Measurements from ENCODE around the gene MAP3K21. TPM values are rescaled to one million over a fixed set of nuclear protein-coding genes. Genes with fewer than 3 reads are reported as not detected.
A peak's percentile ranks its signal among the peaks of the same experiment; 100 is the strongest.

The MAP3K21 gene
- polyA plus RNA-seq, 3 donors, result 0.38 to 2.7 (median 0.59) TPM

DNA sequence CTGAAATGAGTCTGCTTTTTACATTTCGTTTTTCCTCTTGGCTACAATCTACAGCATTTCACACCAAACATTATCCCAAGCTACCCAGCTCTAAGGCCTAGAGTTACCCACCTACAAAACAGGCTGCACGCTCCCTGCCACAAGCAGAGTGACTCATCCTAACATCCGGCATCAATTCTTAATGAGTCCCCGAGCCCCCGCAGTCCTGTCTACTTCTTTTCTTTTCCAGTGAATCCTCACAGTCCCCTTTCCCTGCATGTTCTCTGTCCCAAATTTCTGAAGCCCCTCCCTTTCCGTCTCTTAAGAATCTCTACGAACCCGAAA is 32.6 kb upstream of the MAP3K21 start:
- Mint-ChIP-seq H3K36me3 (no peaks in the 10 kb centered on the region), H3K4me3 (peak overlapping the region; percentile 93 to 96), H3K9me3 (peaks cover 0 to 2% (median 0%) of the 10 kb centered on the region in 7 donors), H3K4me1 (peaks cover 40% of the 10 kb centered on the region), H3K27ac (peak overlapping the region; percentile 11 to 88 (median 37)), H3K27me3 (ENCODE audit: low read depth in 3 of 3) (peaks cover 2 to 5% (median 3%) of the 10 kb centered on the region in 3 donors)
- Histone ChIP-seq H3K4me3 (replicated peaks in 1 of 3; ENCODE audit: low read depth in 2 of 3, low read length in 3 of 3) (peak overlapping the region; percentile 77 to 94 (median 85)), H3K27ac (ENCODE audit: low read depth in 1 of 2, low read length in 2 of 2) (peak overlapping the region; percentile 25 to 68), H2AFZ (ENCODE audit: insufficient read depth, low read depth, low read length, poor library complexity, severe bottlenecking) (peak overlapping the region; percentile 99), H4K20me1 (ENCODE audit: insufficient read depth, low read length) (no peaks in the 10 kb centered on the region), H3K9ac (ENCODE audit: insufficient read depth, low read length, poor library complexity, severe bottlenecking) (peak overlapping the region; percentile 76), H3K36me3 (replicated peaks in 1 of 2; ENCODE audit: control insufficient read depth in 1 of 2, insufficient read depth in 2 of 2, low read length in 2 of 2) (no peaks in the 10 kb centered on the region), H3K9me3 (replicated peaks in 1 of 2; ENCODE audit: control insufficient read depth in 1 of 2, insufficient read depth in 1 of 2, low read length in 2 of 2) (no peaks in the 10 kb centered on the region), H3K4me2 (replicated peaks; ENCODE audit: extremely low read depth, low read length, poor library complexity, severe bottlenecking) (peak overlapping the region; percentile 96), H3K79me2 (ENCODE audit: insufficient read depth, low read length) (peaks cover 11% of the 10 kb centered on the region), H3K27me3 (ENCODE audit: control insufficient read depth in 2 of 2, insufficient read depth in 2 of 2, low read length in 2 of 2) (no peaks in the 10 kb centered on the region), H3K4me1 (ENCODE audit: control insufficient read depth in 1 of 2, insufficient read depth in 2 of 2, low read length in 2 of 2) (peaks cover 34 to 47% of the 10 kb centered on the region in 2 donors)
- intact Hi-C loops (cut with micrococcal nuclease), result no loop called here
- WGBS (ENCODE audit: insufficient coverage), result 6% methylated on average over 7 of the region's 8 CpGs
- TF ChIP-seq, protein P1, sequence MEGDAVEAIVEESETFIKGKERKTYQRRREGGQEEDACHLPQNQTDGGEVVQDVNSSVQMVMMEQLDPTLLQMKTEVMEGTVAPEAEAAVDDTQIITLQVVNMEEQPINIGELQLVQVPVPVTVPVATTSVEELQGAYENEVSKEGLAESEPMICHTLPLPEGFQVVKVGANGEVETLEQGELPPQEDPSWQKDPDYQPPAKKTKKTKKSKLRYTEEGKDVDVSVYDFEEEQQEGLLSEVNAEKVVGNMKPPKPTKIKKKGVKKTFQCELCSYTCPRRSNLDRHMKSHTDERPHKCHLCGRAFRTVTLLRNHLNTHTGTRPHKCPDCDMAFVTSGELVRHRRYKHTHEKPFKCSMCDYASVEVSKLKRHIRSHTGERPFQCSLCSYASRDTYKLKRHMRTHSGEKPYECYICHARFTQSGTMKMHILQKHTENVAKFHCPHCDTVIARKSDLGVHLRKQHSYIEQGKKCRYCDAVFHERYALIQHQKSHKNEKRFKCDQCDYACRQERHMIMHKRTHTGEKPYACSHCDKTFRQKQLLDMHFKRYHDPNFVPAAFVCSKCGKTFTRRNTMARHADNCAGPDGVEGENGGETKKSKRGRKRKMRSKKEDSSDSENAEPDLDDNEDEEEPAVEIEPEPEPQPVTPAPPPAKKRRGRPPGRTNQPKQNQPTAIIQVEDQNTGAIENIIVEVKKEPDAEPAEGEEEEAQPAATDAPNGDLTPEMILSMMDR (IDR thresholded peaks at IDR 0.05), result no peak
- DNase-seq, result peak in 2 of 3 donors; percentile 69

GRCh38 chr1:233295237-233295974 is 32.1 kb upstream of the MAP3K21 start, which contains the start of gene PCNX2:
TSS of gene PCNX2 (minus strand) at chr1:233295725. CDS start at chr1:233295478, 247 bp downstream.
- Histone ChIP-seq H3K79me2 (ENCODE audit: insufficient read depth, low read length) (peaks cover 11% of the 10 kb centered on the region), H4K20me1 (ENCODE audit: insufficient read depth, low read length) (no peaks in the 10 kb centered on the region), H2AFZ (ENCODE audit: insufficient read depth, low read depth, low read length, poor library complexity, severe bottlenecking) (peak within 1 kb of the TSS; percentile 99), H3K9me3 (replicated peaks in 1 of 2; ENCODE audit: control insufficient read depth in 1 of 2, insufficient read depth in 1 of 2, low read length in 2 of 2) (no peaks in the 10 kb centered on the region), H3K9ac (ENCODE audit: insufficient read depth, low read length, poor library complexity, severe bottlenecking) (peak within 1 kb of the TSS; percentile 76), H3K27ac (ENCODE audit: low read depth in 1 of 2, low read length in 2 of 2) (peak within 1 kb of the TSS; percentile 25 to 68), H3K36me3 (replicated peaks in 1 of 2; ENCODE audit: control insufficient read depth in 1 of 2, insufficient read depth in 2 of 2, low read length in 2 of 2) (no peaks in the 10 kb centered on the region), H3K4me2 (replicated peaks; ENCODE audit: extremely low read depth, low read length, poor library complexity, severe bottlenecking) (peak within 1 kb of the TSS; percentile 96), H3K4me3 (replicated peaks in 1 of 3; ENCODE audit: low read depth in 2 of 3, low read length in 3 of 3) (peak within 1 kb of the TSS; percentile 77 to 94 (median 85)), H3K27me3 (ENCODE audit: control insufficient read depth in 2 of 2, insufficient read depth in 2 of 2, low read length in 2 of 2) (no peaks in the 10 kb centered on the region), H3K4me1 (ENCODE audit: control insufficient read depth in 1 of 2, insufficient read depth in 2 of 2, low read length in 2 of 2) (peaks cover 32 to 44% of the 10 kb centered on the region in 2 donors)
- Mint-ChIP-seq H3K27ac (peak within 1 kb of the TSS; percentile 16 to 88 (median 70)), H3K9me3 (peaks cover 0 to 2% (median 0%) of the 10 kb centered on the region in 7 donors), H3K36me3 (no peaks in the 10 kb centered on the region), H3K27me3 (ENCODE audit: low read depth in 3 of 3) (peaks cover 2 to 5% (median 3%) of the 10 kb centered on the region in 3 donors), H3K4me1 (peaks cover 37% of the 10 kb centered on the region), H3K4me3 (peak within 1 kb of the TSS; percentile 93 to 96)
- TF ChIP-seq, protein P1 (IDR thresholded peaks at IDR 0.05), result peak; percentile 6
- under 1% methylated on average over 51 of the region's 54 CpGs for WGBS (ENCODE audit: insufficient coverage)
- peak in 2 of 3 donors; percentile 22 to 23 for DNase-seq
- intact Hi-C loops (cut with micrococcal nuclease), result no loop called here

Data from CD14-positive monocyte (primary cell).